GM19023 (cell line): ENCODE measurements around the gene ITGAL.
A peak's percentile ranks its signal among the peaks of the same experiment; 100 is the strongest.
"Not testable (repeated sequence)": the region's sequence is repeated elsewhere in the genome, so short reads cannot be mapped to it uniquely, and the experiment has no call there.

ENCODE experiments used
- ATAC-seq: cut with Tn5 transposase; IDR thresholded peaks from one replicate; pipeline ENCODE4 v1.9.1; 2021; ENCODE audit warnings: mild to moderate bottlenecking, moderate library complexity; ENCODE audit not compliant: unreplicated experiment

ITGAL gene

GRCh38 chr16:30524575-30525568, 52.3 kb downstream of the ITGAL start:
- no peak for ATAC-seq

- ATAC-seq = no peak
Measured at GRCh38 chr16:30525844-30526136, 53.2 kb downstream of the ITGAL start.

DNA sequence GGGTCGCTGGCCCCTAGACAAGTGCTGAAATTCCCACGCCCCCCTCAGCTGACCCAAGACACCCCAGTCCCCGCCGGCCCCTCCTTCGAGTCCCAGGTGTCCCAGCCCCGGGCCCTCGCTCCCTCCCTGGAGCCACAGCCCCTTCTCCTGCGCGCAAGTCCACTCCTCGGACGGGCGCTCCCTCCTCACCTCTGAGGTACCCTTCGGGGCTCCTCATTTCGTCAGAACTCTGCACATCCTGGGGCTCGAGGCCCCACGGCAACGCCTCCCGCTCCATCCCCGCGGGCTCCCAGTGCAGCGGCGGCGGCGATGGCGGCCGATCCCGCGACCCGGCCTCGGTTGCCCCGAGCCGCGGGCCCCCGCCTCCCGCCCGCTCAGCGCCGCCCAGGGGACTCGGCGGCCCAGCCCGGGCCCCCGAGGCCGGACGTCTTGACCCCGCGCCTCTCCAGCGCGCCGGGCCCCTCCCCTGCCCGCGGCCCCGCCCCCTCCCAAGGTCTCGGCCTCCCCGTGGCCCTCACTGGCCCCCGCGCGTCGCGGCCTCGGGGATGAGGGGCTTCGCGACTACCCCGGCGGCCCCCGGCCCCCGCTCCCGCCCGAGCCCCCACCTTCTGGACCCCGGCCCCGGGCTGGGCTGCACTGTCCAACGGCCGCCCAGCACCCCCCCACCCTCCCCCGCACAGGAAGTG, 53.7 kb downstream of the ITGAL start, which contains the start of gene ZNF768:
TSS of gene ZNF768 (minus strand) at position 430 of the 686 bp plus-strand sequence. CDS start at position 277, 153 bp downstream.
- ATAC-seq = peak; percentile 24

GRCh38 chr16:30526823-30527634, 54.5 kb downstream of the ITGAL start:
- peak; percentile 79 for ATAC-seq

DNA sequence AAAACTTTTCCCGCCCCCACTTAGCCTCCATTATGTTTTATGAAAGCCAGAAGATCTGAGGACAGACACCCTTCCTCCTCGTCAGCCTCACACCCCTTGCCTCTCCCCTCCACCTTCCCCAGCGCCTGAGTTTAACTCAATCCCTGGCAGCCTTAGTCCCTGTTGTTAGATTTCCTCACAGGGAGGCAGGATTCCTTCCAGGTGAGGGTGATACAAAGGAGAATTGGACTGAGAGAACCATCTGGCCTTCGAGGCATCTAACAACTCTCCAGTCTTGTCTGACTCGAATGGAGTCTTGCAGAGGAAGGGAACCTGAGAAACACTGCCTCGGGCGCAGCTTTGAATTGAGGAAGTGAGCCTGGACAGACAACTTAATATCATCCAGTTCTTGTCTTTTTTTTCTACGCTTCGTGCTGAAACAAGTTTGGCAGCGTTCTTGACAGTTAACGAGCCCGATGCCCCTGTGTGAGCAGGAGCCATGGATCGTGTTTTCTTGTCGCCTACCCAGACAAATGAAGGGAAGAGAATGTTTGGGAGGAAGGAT, 55.2 kb downstream of the ITGAL start:
- ATAC-seq = no peak

DNA sequence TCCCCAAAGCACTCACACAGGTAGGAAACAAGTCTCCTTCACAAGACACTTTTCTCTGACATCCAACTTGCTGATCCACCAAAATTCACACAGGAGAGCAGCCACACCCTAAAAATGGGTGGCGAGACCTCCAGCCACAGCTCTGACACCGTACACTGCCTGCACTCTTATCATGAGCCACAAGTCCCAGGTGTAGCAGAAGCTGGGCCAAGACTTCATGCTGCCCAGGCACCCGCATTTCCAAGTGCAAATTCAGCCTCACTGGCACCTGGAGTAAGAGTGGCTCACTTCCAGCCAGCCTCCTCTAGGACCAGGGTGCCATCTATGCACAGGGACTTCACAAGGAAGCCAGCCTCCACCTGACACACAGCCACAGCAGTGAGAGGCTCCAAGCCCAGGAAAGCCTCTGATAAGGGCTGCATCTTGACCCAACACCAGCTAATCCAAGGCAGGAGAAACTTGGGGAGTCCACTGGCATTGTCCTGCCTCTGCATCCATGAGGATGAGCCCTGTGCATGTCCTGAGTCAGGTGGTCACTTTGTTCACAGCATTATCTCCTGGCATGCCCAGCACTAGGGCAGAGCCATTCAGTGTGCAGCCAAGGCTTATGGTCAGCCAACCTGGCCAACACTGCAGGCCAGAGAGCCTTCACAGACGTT, 56.4 kb downstream of the ITGAL start:
- ATAC-seq = no peak

GRCh38 chr16:30530163-30531037, 57.9 kb downstream of the ITGAL start:
- ATAC-seq = no peak

GRCh38 chr16:30532285-30533145, 60.0 kb downstream of the ITGAL start:
- ATAC-seq = no peak

DNA sequence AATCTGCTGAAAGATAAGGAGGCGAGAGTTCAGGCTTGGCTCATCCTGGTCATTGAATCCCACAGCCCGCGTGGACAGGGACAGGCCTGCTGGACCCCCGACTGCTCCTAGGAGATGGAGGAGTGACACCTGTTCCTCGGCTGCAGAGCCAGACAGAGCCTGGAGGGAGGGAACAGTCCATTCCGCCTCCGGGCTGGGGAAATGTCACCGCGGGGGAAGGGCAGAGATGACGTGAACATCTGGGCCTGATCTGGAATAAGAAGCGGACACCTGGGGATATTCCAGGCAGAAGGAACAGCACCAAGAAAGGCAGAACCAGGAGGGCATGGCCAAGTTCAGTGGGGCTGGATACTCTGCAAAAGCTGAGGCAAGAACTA, 60.6 kb downstream of the ITGAL start:
- no peak for ATAC-seq

DNA sequence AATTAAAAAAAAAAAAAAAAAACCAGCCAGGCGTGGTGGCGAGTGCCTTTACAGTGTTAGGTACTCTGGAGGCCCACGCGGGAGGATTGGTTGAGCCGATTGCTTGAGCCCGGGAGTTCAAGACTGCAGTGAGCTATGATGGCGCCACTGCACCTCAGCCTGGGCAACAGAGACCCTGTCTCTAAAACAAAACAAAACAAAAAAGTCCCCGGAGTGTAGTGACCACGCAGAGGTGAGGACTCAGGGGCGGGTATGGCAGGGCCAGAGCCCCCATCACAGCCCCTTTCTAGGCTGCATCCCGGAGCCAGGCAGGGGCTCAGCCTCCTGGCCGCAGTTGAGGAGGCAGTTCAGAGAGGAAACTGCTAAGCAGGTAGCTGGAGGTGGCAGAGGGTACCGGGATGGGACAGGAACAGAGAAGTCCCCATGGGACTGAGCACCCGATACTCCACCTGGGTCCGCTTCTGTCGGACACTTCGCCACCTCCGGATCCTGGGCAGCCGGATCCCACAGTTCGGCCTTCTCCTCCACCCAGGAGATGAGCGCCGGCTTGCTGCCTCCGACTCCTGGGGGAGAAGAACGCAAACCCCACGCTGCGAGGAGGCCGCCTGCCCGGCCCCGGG, 61.3 kb downstream of the ITGAL start:
- no peak for ATAC-seq

DNA sequence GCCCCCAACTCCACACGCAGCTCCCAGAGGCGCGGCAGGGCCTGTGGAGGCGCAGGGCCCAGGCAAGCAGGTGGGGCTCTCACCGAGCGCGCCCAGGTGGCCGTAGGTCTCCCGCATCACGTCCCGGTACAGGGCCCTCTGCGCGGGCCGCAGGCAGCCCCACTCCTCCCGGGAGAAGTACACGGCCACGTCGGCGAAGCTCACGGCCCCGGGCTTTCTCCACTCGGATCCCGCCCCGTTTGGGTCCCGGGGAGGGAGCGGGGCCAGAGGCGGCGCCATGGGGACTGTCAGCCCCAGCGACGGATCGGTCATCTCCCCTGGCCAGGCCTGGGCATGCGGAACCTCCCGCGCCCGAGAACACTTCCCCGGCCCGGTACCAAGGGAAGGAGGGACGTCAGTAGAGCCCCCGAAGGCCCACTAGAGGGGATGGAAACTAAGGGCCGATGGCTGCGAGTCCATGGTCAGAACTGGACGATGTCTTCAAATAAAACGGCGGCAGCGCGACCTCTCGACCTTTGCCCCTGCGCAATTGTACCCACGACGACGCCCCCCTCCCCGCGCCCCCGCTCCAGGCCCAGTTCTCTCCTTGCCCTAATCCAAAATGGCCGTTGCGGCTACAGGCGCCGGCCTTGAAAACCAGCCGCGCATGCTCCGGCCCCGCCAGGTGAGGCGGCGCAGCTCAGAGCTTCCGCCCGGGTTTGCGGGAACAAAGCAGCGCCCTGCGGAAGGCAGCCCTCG, 62.0 kb downstream of the ITGAL start, which contains the start of gene ZNF747:
TSS of gene ZNF747 (minus strand) at position 491 of the 738 bp plus-strand sequence. CDS start at position 312, 179 bp downstream.
- ATAC-seq = peak; percentile 63

GRCh38 chr16:30535106-30535776, 62.7 kb downstream of the ITGAL start:
- no peak for ATAC-seq

DNA sequence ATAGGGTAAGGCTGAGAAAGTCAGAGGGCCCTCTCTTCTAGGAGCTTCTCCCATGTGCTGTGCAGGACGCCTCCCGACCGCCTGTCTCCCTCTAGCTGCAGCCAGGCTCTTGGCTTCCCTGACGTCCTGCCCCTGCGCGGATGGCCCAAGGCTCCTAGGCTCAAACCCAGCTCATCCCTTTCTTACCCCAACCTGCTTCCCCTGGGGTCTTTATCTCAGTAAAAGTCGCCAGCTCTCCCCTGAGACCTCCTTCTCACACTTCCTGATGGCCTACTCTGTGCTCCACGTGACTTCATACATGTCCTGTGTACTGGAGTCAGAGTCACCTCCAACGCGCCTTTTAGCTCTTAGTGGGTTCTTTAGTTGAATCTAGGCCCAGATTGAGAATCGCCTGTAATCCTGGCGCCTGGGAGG, 63.2 kb downstream of the ITGAL start:
- no peak for ATAC-seq

DNA sequence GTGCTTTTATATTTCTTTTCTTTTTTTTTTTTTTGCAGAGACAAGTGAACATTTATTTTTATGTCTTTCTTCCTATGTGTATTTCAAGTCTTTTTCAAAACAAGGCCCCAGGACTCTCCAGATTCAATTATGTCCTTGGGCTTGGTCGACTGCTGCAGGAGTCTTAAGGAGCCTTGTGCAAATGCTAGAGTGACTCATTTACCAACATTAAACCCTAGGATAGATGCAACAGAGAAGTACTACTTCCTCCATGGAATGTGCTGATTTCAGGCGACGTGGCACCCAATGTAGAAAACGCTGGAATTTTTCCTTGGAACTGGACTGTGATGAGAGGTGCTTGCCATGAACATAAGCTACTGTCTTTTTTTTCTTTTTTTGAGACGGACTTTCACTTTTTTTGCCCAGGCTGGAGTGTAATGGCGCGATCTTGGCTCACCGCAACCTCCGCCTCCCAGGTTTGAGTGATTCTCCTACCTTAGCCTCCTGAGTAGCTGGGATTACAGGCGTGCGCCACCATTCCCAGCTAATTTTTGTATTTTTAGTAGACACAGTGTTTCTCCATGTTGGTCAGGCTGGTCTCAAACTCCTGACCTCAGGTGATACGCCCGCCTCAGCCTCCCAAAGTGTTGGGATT, 64.0 kb downstream of the ITGAL start:
- not testable (repeated sequence) for ATAC-seq

DNA sequence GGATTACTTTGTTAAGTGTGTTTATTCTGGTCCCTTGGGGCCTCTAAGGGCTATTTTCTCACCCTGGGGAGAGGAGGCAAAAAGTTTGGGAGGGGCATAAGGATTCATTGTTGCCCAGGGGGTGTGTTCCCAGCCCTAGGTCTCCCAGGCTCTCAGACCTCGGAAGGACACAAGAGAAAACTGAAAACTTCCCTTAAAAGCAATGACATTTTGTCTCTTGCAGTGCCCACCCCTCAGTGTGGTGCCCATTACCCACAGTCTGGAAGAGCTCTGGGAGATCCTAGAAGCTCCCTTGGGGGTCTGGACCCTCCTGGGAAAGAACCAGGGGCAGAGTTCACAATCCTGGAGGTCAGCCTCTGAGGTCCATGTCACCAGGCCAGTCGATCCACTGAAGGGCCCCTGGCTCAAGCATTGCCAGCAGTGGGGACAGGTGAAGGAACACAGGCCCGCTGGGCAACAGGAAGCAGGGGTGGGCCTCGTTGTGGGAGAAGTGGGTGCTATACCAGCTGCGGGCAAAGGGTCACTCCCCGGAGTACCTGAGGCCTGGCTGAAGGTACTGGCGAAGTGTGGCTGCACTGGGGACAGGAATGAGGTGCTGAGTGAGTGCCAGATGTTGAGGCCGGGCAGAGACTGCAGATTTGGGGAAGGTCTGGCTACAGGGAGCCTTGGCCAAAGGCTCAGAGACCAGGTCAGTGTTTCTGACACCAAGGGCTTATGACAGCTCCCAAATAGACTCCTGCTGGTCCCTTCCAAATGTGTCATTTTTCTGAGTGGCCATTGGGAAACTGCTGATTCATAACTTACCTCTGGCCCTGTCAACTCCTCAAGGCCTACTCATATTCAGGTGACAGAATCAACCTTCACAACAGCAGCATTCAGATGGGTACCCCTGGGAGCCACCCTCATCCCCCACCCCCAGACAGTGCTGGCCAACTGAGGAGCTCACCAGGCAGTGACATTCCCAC, 66.7 kb downstream of the ITGAL start:
- no peak for ATAC-seq
